ENCODE data around the gene ADRA2B.

DNA sequence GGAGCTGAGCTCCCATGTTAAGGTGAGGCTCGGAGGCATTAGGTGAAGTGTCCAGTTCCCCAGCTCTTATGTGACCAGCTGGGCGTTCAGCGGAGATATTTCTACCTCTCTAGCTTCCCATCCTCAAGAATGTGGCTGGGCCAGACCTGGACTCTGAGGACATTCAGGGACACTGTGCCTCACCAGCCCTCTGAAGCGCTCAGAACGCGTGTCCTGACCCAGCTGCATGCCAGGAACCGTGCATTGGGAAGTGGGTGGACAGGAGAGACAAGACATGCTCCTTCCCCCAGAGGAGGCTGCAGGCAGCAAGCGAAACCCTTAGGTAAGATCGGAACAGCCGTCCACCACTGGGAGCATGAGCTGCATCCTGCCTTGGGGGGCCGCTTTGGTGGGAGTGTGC is 43.6 kb downstream of the ADRA2B start:
- TF ChIP-seq, protein P1, sequence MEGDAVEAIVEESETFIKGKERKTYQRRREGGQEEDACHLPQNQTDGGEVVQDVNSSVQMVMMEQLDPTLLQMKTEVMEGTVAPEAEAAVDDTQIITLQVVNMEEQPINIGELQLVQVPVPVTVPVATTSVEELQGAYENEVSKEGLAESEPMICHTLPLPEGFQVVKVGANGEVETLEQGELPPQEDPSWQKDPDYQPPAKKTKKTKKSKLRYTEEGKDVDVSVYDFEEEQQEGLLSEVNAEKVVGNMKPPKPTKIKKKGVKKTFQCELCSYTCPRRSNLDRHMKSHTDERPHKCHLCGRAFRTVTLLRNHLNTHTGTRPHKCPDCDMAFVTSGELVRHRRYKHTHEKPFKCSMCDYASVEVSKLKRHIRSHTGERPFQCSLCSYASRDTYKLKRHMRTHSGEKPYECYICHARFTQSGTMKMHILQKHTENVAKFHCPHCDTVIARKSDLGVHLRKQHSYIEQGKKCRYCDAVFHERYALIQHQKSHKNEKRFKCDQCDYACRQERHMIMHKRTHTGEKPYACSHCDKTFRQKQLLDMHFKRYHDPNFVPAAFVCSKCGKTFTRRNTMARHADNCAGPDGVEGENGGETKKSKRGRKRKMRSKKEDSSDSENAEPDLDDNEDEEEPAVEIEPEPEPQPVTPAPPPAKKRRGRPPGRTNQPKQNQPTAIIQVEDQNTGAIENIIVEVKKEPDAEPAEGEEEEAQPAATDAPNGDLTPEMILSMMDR (IDR thresholded peaks at IDR 0.05; ENCODE audit: poor library complexity), result no peak
- TF ChIP-seq EZH2 (IDR thresholded peaks at IDR 0.05; ENCODE audit: borderline replicate concordance) (no peak), EZH2phosphoT487 (IDR thresholded peaks at IDR 0.05; ENCODE audit: low read depth, severe bottlenecking, unreplicated experiment) (no peak)
